WTC11 (cell line): ENCODE measurements around the gene GPRC6A. TPM values are rescaled to one million over a fixed set of nuclear protein-coding genes. Genes with fewer than 3 reads are reported as not detected.

Experiments
- AR ChIP-seq: fragments of 250-450 bp; sonication (Bioruptor Pico); IDR thresholded peaks from 2 replicates; pipeline ENCODE4 v1.9.0; 2021; ENCODE audit warnings: mild to moderate bottlenecking
- ATF6 ChIP-seq: sonication (generic); formaldehyde crosslinking; IDR thresholded peaks from 2 replicates; pipeline ENCODE4 v1.8.1; 2023; ENCODE audit warnings: mild to moderate bottlenecking, missing genetic modification reagents
- CREB1 ChIP-seq: sonication (generic); formaldehyde crosslinking; IDR thresholded peaks from 2 replicates; pipeline ENCODE4 v1.8.0; 2023; ENCODE audit warnings: mild to moderate bottlenecking, missing genetic modification reagents
- CREM ChIP-seq: sonication (generic); formaldehyde crosslinking; IDR thresholded peaks from 2 replicates; pipeline ENCODE4 v1.8.1; 2022; ENCODE audit warnings: mild to moderate bottlenecking, missing genetic modification reagents, moderate library complexity
- E2F1 ChIP-seq: sonication (generic); formaldehyde crosslinking; IDR thresholded peaks from 2 replicates; pipeline ENCODE4 v1.8.0; 2022; ENCODE audit warnings: mild to moderate bottlenecking, missing genetic modification reagents
- E2F4 ChIP-seq: sonication (generic); formaldehyde crosslinking; IDR thresholded peaks from 2 replicates; pipeline ENCODE4 v1.8.1; 2022; ENCODE audit warnings: low read depth, mild to moderate bottlenecking, moderate library complexity, missing genetic modification reagents, borderline replicate concordance
- ESRRA ChIP-seq: sonication (generic); formaldehyde crosslinking; IDR thresholded peaks from 2 replicates; pipeline ENCODE4 v1.8.1; 2022; ENCODE audit warnings: mild to moderate bottlenecking, missing genetic modification reagents, borderline replicate concordance
- ETV6 ChIP-seq: sonication (generic); formaldehyde crosslinking; IDR thresholded peaks from 2 replicates; pipeline ENCODE4 v1.8.1; 2022; ENCODE audit warnings: mild to moderate bottlenecking, missing genetic modification reagents
- FOXP1 ChIP-seq: sonication (generic); formaldehyde crosslinking; IDR thresholded peaks from 2 replicates; pipeline ENCODE4 v1.8.0; 2022; ENCODE audit warnings: missing genetic modification reagents, mild to moderate bottlenecking, moderate library complexity, borderline replicate concordance
- IRF1 ChIP-seq: sonication (generic); formaldehyde crosslinking; IDR thresholded peaks from 2 replicates; pipeline ENCODE4 v1.8.0; 2023; ENCODE audit warnings: missing genetic modification reagents
- MLX ChIP-seq: sonication (generic); formaldehyde crosslinking; IDR thresholded peaks from 2 replicates; pipeline ENCODE4 v1.8.1; 2023; ENCODE audit warnings: mild to moderate bottlenecking, missing genetic modification reagents, moderate library complexity
- NFATC4 ChIP-seq: fragments of 250-450 bp; sonication (Bioruptor Pico); IDR thresholded peaks from 2 replicates; pipeline ENCODE4 v1.9.0; 2021; ENCODE audit warnings: mild to moderate bottlenecking
- NFYB ChIP-seq: sonication (generic); formaldehyde crosslinking; conservative IDR thresholded peaks from 2 replicates; pipeline ENCODE4 v1.8.0; 2022; ENCODE audit warnings: low read depth, missing genetic modification reagents
- NR3C1 ChIP-seq: sonication (generic); formaldehyde crosslinking; conservative IDR thresholded peaks from 2 replicates; pipeline ENCODE4 v1.8.1; 2023; ENCODE audit warnings: low read depth, mild to moderate bottlenecking, missing genetic modification reagents
- OVOL2 ChIP-seq: fragments of 250-450 bp; sonication (Bioruptor Pico); IDR thresholded peaks from 2 replicates; pipeline ENCODE4 v1.9.0; 2021; ENCODE audit warnings: mild to moderate bottlenecking, borderline replicate concordance
- RORB ChIP-seq: fragments of 250-450 bp; sonication (Bioruptor Pico); IDR thresholded peaks from 2 replicates; pipeline ENCODE4 v1.9.0; 2021; ENCODE audit warnings: mild to moderate bottlenecking
- TEAD1 ChIP-seq: sonication (generic); formaldehyde crosslinking; IDR thresholded peaks from 2 replicates; pipeline ENCODE4 v1.8.0; 2022; ENCODE audit warnings: mild to moderate bottlenecking, missing genetic modification reagents
- USF2 ChIP-seq: sonication (generic); formaldehyde crosslinking; IDR thresholded peaks from 2 replicates; pipeline ENCODE4 v1.8.1; 2023; ENCODE audit warnings: mild to moderate bottlenecking, missing genetic modification reagents, moderate library complexity
- ZBTB43 ChIP-seq: sonication (generic); formaldehyde crosslinking; IDR thresholded peaks from 2 replicates; pipeline ENCODE4 v1.8.1; 2023; ENCODE audit warnings: mild to moderate bottlenecking, missing genetic modification reagents
- ZNF121 ChIP-seq: sonication (generic); formaldehyde crosslinking; IDR thresholded peaks from 2 replicates; pipeline ENCODE4 v1.8.0; 2023; ENCODE audit warnings: missing genetic modification reagents
- ZNF263 ChIP-seq: sonication (generic); formaldehyde crosslinking; IDR thresholded peaks from 2 replicates; pipeline ENCODE4 v1.8.1; 2022; ENCODE audit warnings: low read depth, mild to moderate bottlenecking, moderate library complexity, missing genetic modification reagents
- ZNF671 ChIP-seq: fragments of 250-450 bp; sonication (Bioruptor Pico); IDR thresholded peaks from 2 replicates; pipeline ENCODE4 v1.8.0; 2021; ENCODE audit warnings: mild to moderate bottlenecking
- total RNA-seq: library from RNA; stranded (reverse); gene quantifications from 3 replicates; pipeline ENCODE4 v1.2.3, GENCODE V29; 2021
- TF ChIP-seq, protein P1 (sequence below): fragments of 250-450 bp; sonication (Bioruptor Pico); IDR thresholded peaks from 2 replicates; pipeline ENCODE4 v1.9.0; 2021; ENCODE audit warnings: mild to moderate bottlenecking, borderline replicate concordance

GPRC6A gene
- total RNA-seq, 1 experiment from 2014 or later, result 0.17 TPM

GRCh38 chr6:116764961-116765841 lies 63.7 kb downstream of the GPRC6A start, which contains the start of gene FAM162B (continued):
- TF ChIP-seq, protein P1, sequence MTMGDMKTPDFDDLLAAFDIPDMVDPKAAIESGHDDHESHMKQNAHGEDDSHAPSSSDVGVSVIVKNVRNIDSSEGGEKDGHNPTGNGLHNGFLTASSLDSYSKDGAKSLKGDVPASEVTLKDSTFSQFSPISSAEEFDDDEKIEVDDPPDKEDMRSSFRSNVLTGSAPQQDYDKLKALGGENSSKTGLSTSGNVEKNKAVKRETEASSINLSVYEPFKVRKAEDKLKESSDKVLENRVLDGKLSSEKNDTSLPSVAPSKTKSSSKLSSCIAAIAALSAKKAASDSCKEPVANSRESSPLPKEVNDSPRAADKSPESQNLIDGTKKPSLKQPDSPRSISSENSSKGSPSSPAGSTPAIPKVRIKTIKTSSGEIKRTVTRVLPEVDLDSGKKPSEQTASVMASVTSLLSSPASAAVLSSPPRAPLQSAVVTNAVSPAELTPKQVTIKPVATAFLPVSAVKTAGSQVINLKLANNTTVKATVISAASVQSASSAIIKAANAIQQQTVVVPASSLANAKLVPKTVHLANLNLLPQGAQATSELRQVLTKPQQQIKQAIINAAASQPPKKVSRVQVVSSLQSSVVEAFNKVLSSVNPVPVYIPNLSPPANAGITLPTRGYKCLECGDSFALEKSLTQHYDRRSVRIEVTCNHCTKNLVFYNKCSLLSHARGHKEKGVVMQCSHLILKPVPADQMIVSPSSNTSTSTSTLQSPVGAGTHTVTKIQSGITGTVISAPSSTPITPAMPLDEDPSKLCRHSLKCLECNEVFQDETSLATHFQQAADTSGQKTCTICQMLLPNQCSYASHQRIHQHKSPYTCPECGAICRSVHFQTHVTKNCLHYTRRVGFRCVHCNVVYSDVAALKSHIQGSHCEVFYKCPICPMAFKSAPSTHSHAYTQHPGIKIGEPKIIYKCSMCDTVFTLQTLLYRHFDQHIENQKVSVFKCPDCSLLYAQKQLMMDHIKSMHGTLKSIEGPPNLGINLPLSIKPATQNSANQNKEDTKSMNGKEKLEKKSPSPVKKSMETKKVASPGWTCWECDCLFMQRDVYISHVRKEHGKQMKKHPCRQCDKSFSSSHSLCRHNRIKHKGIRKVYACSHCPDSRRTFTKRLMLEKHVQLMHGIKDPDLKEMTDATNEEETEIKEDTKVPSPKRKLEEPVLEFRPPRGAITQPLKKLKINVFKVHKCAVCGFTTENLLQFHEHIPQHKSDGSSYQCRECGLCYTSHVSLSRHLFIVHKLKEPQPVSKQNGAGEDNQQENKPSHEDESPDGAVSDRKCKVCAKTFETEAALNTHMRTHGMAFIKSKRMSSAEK (CRISPR knock-in tag), result no peak
- TF ChIP-seq ZNF263 (CRISPR knock-in tag) (no peak), OVOL2 (CRISPR knock-in tag) (no peak), ATF6 (no peak), MLX (CRISPR knock-in tag) (no peak), NFATC4 (CRISPR knock-in tag) (no peak), E2F4 (CRISPR knock-in tag) (peak; percentile 55; the same call in 1 of the 2 replicates), CREM (CRISPR knock-in tag) (no peak), TEAD1 (CRISPR knock-in tag) (no peak), ZBTB43 (0 out of 2 replicates have a peak, but pooled peaks have one; percentile 66), CREB1 (CRISPR knock-in tag) (no peak), ETV6 (CRISPR knock-in tag) (no peak), USF2 (CRISPR knock-in tag) (no peak), E2F1 (0 out of 2 replicates have a peak, but pooled peaks have one; percentile 39), IRF1 (no peak), ESRRA (CRISPR knock-in tag) (peak; percentile 10; the same call in 1 of the 2 replicates), FOXP1 (CRISPR knock-in tag) (peak; percentile 84; the same call in 1 of the 2 replicates), NR3C1 (CRISPR knock-in tag) (no peak), ZNF121 (no peak), NFYB (CRISPR knock-in tag) (no peak), ZNF671 (CRISPR knock-in tag) (no peak), RORB (CRISPR knock-in tag) (no peak), AR (no peak)
